Ovary (tissue), 9 donors: Measurements from ENCODE around the gene SMAD2. TPM values are rescaled to one million over a fixed set of nuclear protein-coding genes. Genes with fewer than 3 reads are reported as not detected.

ENCODE experiments used
- DNase-seq, 5 donors: peaks; one replicate each; pipeline ENCODE4 v3.0.0-alpha.2; 2019 to 2020
- H3K27ac ChIP-seq, 2 donors: fragments of 200-600 bp; one replicate each; pipeline versions ENCODE4 v1.5.1 to v1.8.0; 2019 to 2022
- H3K27me3 ChIP-seq: fragments of 200-600 bp; one replicate; pipeline ENCODE4 v1.8.0; 2022
- H3K36me3 ChIP-seq: fragments of 200-600 bp; sonication (generic); one replicate; pipeline ENCODE4 v1.5.1; 2019
- H3K4me1 ChIP-seq: one replicate; pipeline ENCODE4 v1.8.1; 2013; ENCODE audit warnings: mild to moderate bottlenecking, moderate library complexity; ENCODE audit not compliant: insufficient read depth
- H3K4me3 ChIP-seq: fragments of 200-600 bp; sonication (generic); one replicate; pipeline ENCODE4 v1.5.1; 2017
- H3K9me3 ChIP-seq, 2 donors: fragments of 200-600 bp in 1 of 2; sonication (generic) in 1 of 2; one replicate each; pipeline versions ENCODE4 v1.5.1 to v1.8.1; 2013 to 2019; ENCODE audit warnings: mild to moderate bottlenecking in 1 of 2, moderate library complexity in 1 of 2
- CTCF ChIP-seq, 3 donors: fragments of 450-650 bp in 2 of 3; fragments of 200-600 bp in 1 of 3; IDR thresholded peaks; one replicate each; pipeline versions ENCODE4 v1.5.1 to v1.8.0; 2016 to 2022; ENCODE audit warnings: antibody characterized with exemption in 3 of 3, mild to moderate bottlenecking in 1 of 3
- EP300 ChIP-seq: sonication (generic); formaldehyde crosslinking; IDR thresholded peaks from one replicate; pipeline ENCODE4 v1.6.1; 2017; ENCODE audit warnings: antibody characterized with exemption
- POLR2A ChIP-seq: fragments of 450-650 bp; IDR thresholded peaks from one replicate; pipeline ENCODE4 v1.6.1; 2017; ENCODE audit warnings: antibody characterized with exemption, mild to moderate bottlenecking, moderate library complexity
- WGBS, 3 donors: extraction: QIAGEN DNeasy Blood & Tissue Kit in 1 of 3; methylation state at CpG; one replicate each; pipeline versions ENCODE4 v1.1.5 to v1.1.7; 2013 to 2017; 5-methylcytosine and 5-hydroxymethylcytosine counted together
- intact Hi-C, 4 donors: fragments of 100-400 bp; cut with DNase I; formaldehyde crosslinking; loops; one replicate each; pipeline versions ENCODE4 v1.11.0 to v1.15.1; 2022 to 2023
- polyA plus RNA-seq, 2 donors: library from polyadenylated mRNA; stranded (reverse); fragments of 200-250 nt in 1 of 2; fragments of 350-450 nt in 1 of 2; fragmentation: Illumina TruSeq in 1 of 2; extraction: RNeasy Lipid Tissue Mini Kit (QIAGEN cat#74804) in 1 of 2; gene quantifications; one replicate each; pipeline ENCODE4 v1.2.3, GENCODE V29; 2013 to 2014
- total RNA-seq, 7 donors: library from RNA; depleted of rRNA in 2 of 7; stranded (reverse); fragments of >200 nt in 2 of 7; fragmentation: NEBNext Ultra II Directional in 3 of 7; extraction: Animal tissue kit (Norgen Biotek cat#: 25700) in 3 of 7; gene quantifications; one replicate each; pipeline versions ENCODE4 v1.1.0 to v1.2.4, GENCODE V29; 2016 to 2023
- donor health status: DM: no; HTN: no; CAD: no; lungs with moderate emphysema.
- donor health status: DM: no; HTN: no; CAD: no.
- donor health status: Bipolar disorder and iron deficiency.
- donor health status: DM: yes; HTN: yes; CAD: no.
- donor health status: DM: no; HTN: no; CAD: no.
- donor health status: DM: yes; HTN: yes; CAD: no.

The SMAD2 gene
- total and polyA plus RNA-seq, 9 donors: 27.9 to 160 (median 130) TPM

- H3K4me3 ChIP-seq: no peak overlapping the region
- intact Hi-C loops: no loop called here
- peaks cover 6% of the 10 kb centered on the region for H3K4me1 ChIP-seq
- no peak for TF ChIP-seq EP300
- no peak for TF ChIP-seq CTCF (IDR thresholded peaks at IDR 0.05)
- no peaks in the 10 kb centered on the region for H3K27me3 ChIP-seq
- 69 to 78% (median 72%) methylated on average over 4 of the region's 4 CpGs for WGBS, 3 donors
- no peak overlapping the region for H3K27ac ChIP-seq
- no peaks in the 10 kb centered on the region for H3K9me3 ChIP-seq
- DNase-seq: no peak
- no peaks in the 10 kb centered on the region for H3K36me3 ChIP-seq
Observed at GRCh38 chr18:47909484-47909883, 21.0 kb downstream of the SMAD2 start.

GRCh38 chr18:47908592-47908991, 21.9 kb downstream of the SMAD2 start:
- DNase-seq: no peak
- Histone ChIP-seq H3K4me3 (no peak overlapping the region), H3K27me3 (no peaks in the 10 kb centered on the region), H3K36me3 (no peaks in the 10 kb centered on the region), H3K4me1 (peaks cover 6% of the 10 kb centered on the region), H3K27ac (no peak overlapping the region), H3K9me3 (no peaks in the 10 kb centered on the region)
- intact Hi-C loops: no loop called here
- 89 to 91% (median 89%) methylated on average over 6 of the region's 6 CpGs for WGBS, 3 donors
- TF ChIP-seq EP300: no peak
- TF ChIP-seq CTCF (IDR thresholded peaks at IDR 0.05): no peak
- no peak for TF ChIP-seq POLR2A

GRCh38 chr18:47906408-47906807, 24.1 kb downstream of the SMAD2 start:
- no peak for DNase-seq
- Histone ChIP-seq H3K36me3 (no peaks in the 10 kb centered on the region), H3K9me3 (no peaks in the 10 kb centered on the region), H3K27me3 (no peaks in the 10 kb centered on the region), H3K27ac (no peak overlapping the region), H3K4me1 (no peaks in the 10 kb centered on the region), H3K4me3 (no peak overlapping the region)
- intact Hi-C loops: no loop called here
- 92 to 97% (median 96%) methylated on average over 3 of the region's 3 CpGs for WGBS, 3 donors
- TF ChIP-seq POLR2A (no peak), EP300 (no peak), CTCF (IDR thresholded peaks at IDR 0.05) (no peak)

- Histone ChIP-seq H3K27me3 (no peaks in the 10 kb centered on the region), H3K27ac (no peak overlapping the region), H3K4me3 (no peak overlapping the region), H3K9me3 (no peaks in the 10 kb centered on the region), H3K36me3 (no peaks in the 10 kb centered on the region), H3K4me1 (no peaks in the 10 kb centered on the region)
- no peak for TF ChIP-seq EP300
- no peak for TF ChIP-seq POLR2A
- TF ChIP-seq CTCF (IDR thresholded peaks at IDR 0.05): no peak
- WGBS, 3 donors: 94 to 97% (median 95%) methylated on average over 2 of the region's 2 CpGs
- intact Hi-C loops: no loop called here
- DNase-seq: no peak
Observed at GRCh38 chr18:47903809-47904208, 26.6 kb downstream of the SMAD2 start.
